MM.1S (cell line): ENCODE data around the gene TMC6.

Experiments used
- EZH2 ChIP-seq: fragments of 300-600 bp; sonication (generic); optimal IDR thresholded peaks from 2 replicates; pipeline ENCODE3; 2017; ENCODE audit warnings: low read depth, mild to moderate bottlenecking, antibody characterized with exemption, low read length, mixed read lengths
- EZH2phosphoT487 ChIP-seq: fragments of 300-600 bp; sonication (generic); IDR thresholded peaks from 2 replicates; pipeline ENCODE4 v1.6.1; 2018; ENCODE audit warnings: antibody characterized with exemption, low read length
- TF ChIP-seq, protein P1 (sequence below): fragments of 300-600 bp; sonication (generic); IDR thresholded peaks from 2 replicates; pipeline ENCODE4 v1.5.1; 2016; ENCODE audit warnings: antibody characterized with exemption, low read length, mixed read lengths

- TF ChIP-seq, protein P1, sequence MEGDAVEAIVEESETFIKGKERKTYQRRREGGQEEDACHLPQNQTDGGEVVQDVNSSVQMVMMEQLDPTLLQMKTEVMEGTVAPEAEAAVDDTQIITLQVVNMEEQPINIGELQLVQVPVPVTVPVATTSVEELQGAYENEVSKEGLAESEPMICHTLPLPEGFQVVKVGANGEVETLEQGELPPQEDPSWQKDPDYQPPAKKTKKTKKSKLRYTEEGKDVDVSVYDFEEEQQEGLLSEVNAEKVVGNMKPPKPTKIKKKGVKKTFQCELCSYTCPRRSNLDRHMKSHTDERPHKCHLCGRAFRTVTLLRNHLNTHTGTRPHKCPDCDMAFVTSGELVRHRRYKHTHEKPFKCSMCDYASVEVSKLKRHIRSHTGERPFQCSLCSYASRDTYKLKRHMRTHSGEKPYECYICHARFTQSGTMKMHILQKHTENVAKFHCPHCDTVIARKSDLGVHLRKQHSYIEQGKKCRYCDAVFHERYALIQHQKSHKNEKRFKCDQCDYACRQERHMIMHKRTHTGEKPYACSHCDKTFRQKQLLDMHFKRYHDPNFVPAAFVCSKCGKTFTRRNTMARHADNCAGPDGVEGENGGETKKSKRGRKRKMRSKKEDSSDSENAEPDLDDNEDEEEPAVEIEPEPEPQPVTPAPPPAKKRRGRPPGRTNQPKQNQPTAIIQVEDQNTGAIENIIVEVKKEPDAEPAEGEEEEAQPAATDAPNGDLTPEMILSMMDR = no peak
- TF ChIP-seq EZH2 (no peak), EZH2phosphoT487 (no peak)
Measured at GRCh38 chr17:78095035-78095434, 33.5 kb downstream of the TMC6 start.
